H1 (cell line): ENCODE measurements around the gene F8. TPM values are rescaled to one million over a fixed set of nuclear protein-coding genes. Genes with fewer than 3 reads are reported as not detected.

Source experiments
- CTCF ChIA-PET: fragments of 300-600 bp; sonication (Branson Sonifier 250); formaldehyde crosslinking; loops from one replicate; lab custom pipeline; 2021; ENCODE audit not compliant: partially characterized antibody; lab: Charles Lee
- POLR2A ChIA-PET: fragments of 300-600 bp; sonication (Branson Sonifier 250); formaldehyde crosslinking; loops from one replicate; lab custom pipeline; 2021; ENCODE audit warnings: inconsistent platforms; ENCODE audit not compliant: partially characterized antibody; lab: Charles Lee
- DNase-seq, 2 experiments: peaks; one replicate each; pipeline versions ENCODE4 v3.0.0 to v3.0.0-alpha.2; 2010 to 2022; ENCODE audit warnings: low spot score in 2 of 2, low read depth in 1 of 2, mixed read lengths in 1 of 2
- FAIRE-seq: peaks from 2 replicates; lab custom pipeline; 2011; peaks lifted over from hg19 to GRCh38; lab: Jason Lieb, UNC
- H2AFZ ChIP-seq: 2 replicates; pipeline ENCODE4 v1.8.1; 2012; ENCODE audit warnings: low read length, inconsistent platforms
- H2AK5ac ChIP-seq: 2 replicates; pipeline ENCODE4 v1.6.1; 2013; ENCODE audit warnings: low read depth, low read length
- H2BK120ac ChIP-seq: replicated peaks from 2 replicates; pipeline ENCODE3; 2013; ENCODE audit warnings: low read depth, low read length, inconsistent platforms
- H2BK12ac ChIP-seq: 2 replicates; pipeline ENCODE4 v1.6.1; 2013; ENCODE audit warnings: low read depth, low read length
- H2BK15ac ChIP-seq: 2 replicates; pipeline ENCODE4 v1.6.1; 2013; ENCODE audit warnings: low read length
- H2BK20ac ChIP-seq: 2 replicates; pipeline ENCODE4 v1.6.1; 2013; ENCODE audit warnings: low read length
- H2BK5ac ChIP-seq: 2 replicates; pipeline ENCODE4 v1.6.1; 2013; ENCODE audit warnings: low read depth, low read length
- H3K14ac ChIP-seq: 2 replicates; pipeline ENCODE4 v1.6.1; 2013; ENCODE audit warnings: inconsistent platforms; ENCODE audit not compliant: insufficient read length
- H3K18ac ChIP-seq: 2 replicates; pipeline ENCODE4 v1.6.1; 2013; ENCODE audit warnings: low read length; ENCODE audit errors: extremely low read depth
- H3K23ac ChIP-seq: 2 replicates; pipeline ENCODE4 v1.6.1; 2013; ENCODE audit warnings: inconsistent platforms; ENCODE audit not compliant: insufficient read length
- H3K23me2 ChIP-seq: 2 replicates; pipeline ENCODE4 v1.6.1; 2013; ENCODE audit warnings: low read depth, low read length
- H3K27ac ChIP-seq: 2 replicates; pipeline ENCODE4 v1.6.1; 2011; ENCODE audit warnings: low read depth, low read length, inconsistent platforms
- H3K27me3 ChIP-seq, 4 experiments: replicated peaks in 1 of 4; 1 replicate in 1 of 4; 2 replicates in 3 of 4; pipeline versions ENCODE4 v1.6.1 to v1.8.1; 2011 to 2013; ENCODE audit warnings: low read length in 3 of 4, mild to moderate bottlenecking in 3 of 4, inconsistent platforms in 2 of 4, mixed read lengths in 2 of 4, moderate library complexity in 1 of 4; ENCODE audit not compliant: control insufficient read depth in 3 of 4, insufficient read depth in 3 of 4; ENCODE audit errors: extremely low read depth in 1 of 4
- H3K36me3 ChIP-seq, 4 experiments: 2 replicates each; pipeline versions ENCODE4 v1.6.1 to v1.8.1; 2011 to 2013; ENCODE audit warnings: mild to moderate bottlenecking in 4 of 4, low read length in 3 of 4, moderate library complexity in 2 of 4, control low read depth in 1 of 4, inconsistent platforms in 1 of 4; ENCODE audit not compliant: insufficient read depth in 4 of 4, control insufficient read depth in 2 of 4
- H3K4ac ChIP-seq: replicated peaks from 2 replicates; pipeline ENCODE3; 2013; ENCODE audit warnings: low read length, low read depth, mixed read lengths, inconsistent platforms; ENCODE audit not compliant: insufficient read length
- H3K4me1 ChIP-seq, 4 experiments: replicated peaks in 1 of 4; 1 replicate in 1 of 4; 2 replicates in 3 of 4; pipeline versions ENCODE4 v1.6.1 to v1.8.1; 2011 to 2013; ENCODE audit warnings: low read length in 3 of 4, inconsistent platforms in 2 of 4, mixed read lengths in 1 of 4; ENCODE audit not compliant: insufficient read depth in 4 of 4, control insufficient read depth in 3 of 4
- H3K4me2 ChIP-seq, 2 experiments: 2 replicates each; pipeline versions ENCODE4 v1.6.1 to v1.8.1; 2011 to 2013; ENCODE audit warnings: low read depth in 2 of 2, low read length in 2 of 2, control low read depth in 1 of 2, inconsistent platforms in 1 of 2, mild to moderate bottlenecking in 1 of 2; ENCODE audit not compliant: insufficient read depth in 1 of 2
- H3K4me3 ChIP-seq, 4 experiments: fragments of 200-600, 300-600 bp in 1 of 4; sonication (generic), shearing (Covaris generic), sonication (Bioruptor Twin) in 1 of 4; 2 replicates each; pipeline versions ENCODE4 v1.5.1 to v1.8.1; 2011 to 2016; ENCODE audit warnings: low read length in 4 of 4, low read depth in 3 of 4, control low read depth in 2 of 4, inconsistent platforms in 2 of 4, mild to moderate bottlenecking in 2 of 4, mixed read lengths in 1 of 4, moderate library complexity in 1 of 4; ENCODE audit not compliant: insufficient read depth in 2 of 4; ENCODE audit errors: extremely low read depth in 1 of 4
- H3K56ac ChIP-seq: replicated peaks from 2 replicates; pipeline ENCODE3; 2013; ENCODE audit warnings: low read depth, mild to moderate bottlenecking, mixed read lengths, low read length, inconsistent platforms; ENCODE audit not compliant: insufficient read length
- H3K79me1 ChIP-seq: 2 replicates; pipeline ENCODE4 v1.6.1; 2013; ENCODE audit warnings: low read depth, low read length, control low read depth
- H3K79me2 ChIP-seq, 2 experiments: 2 replicates each; pipeline versions ENCODE4 v1.6.1 to v1.8.1; 2012 to 2013; ENCODE audit warnings: low read length in 2 of 2, mild to moderate bottlenecking in 2 of 2, inconsistent platforms in 1 of 2; ENCODE audit not compliant: insufficient read depth in 2 of 2, control insufficient read depth in 1 of 2
- H3K9ac ChIP-seq, 4 experiments: replicated peaks in 1 of 4; 1 replicate in 1 of 4; 2 replicates in 3 of 4; pipeline versions ENCODE4 v1.6.1 to v1.8.1; 2011 to 2013; ENCODE audit warnings: low read depth in 3 of 4, low read length in 3 of 4, control low read depth in 2 of 4, mild to moderate bottlenecking in 2 of 4, moderate library complexity in 2 of 4, inconsistent platforms in 1 of 4; ENCODE audit errors: extremely low read depth in 1 of 4
- H3K9me3 ChIP-seq, 2 experiments: 2 replicates each; pipeline versions ENCODE4 v1.6.1 to v1.8.1; 2012 to 2013; ENCODE audit warnings: mild to moderate bottlenecking in 2 of 2, moderate library complexity in 2 of 2, control low read depth in 1 of 2, inconsistent platforms in 1 of 2, low read depth in 1 of 2, low read length in 1 of 2, mixed read lengths in 1 of 2; ENCODE audit not compliant: insufficient read depth in 2 of 2
- H4K20me1 ChIP-seq, 2 experiments: replicated peaks in 1 of 2; 2 replicates each; pipeline versions ENCODE3 to v1.8.1; 2011 to 2013; ENCODE audit warnings: inconsistent platforms in 2 of 2, low read length in 2 of 2, mild to moderate bottlenecking in 1 of 2; ENCODE audit not compliant: insufficient read depth in 2 of 2, control insufficient read depth in 1 of 2
- H4K5ac ChIP-seq: 2 replicates; pipeline ENCODE4 v1.6.1; 2013; ENCODE audit warnings: low read length, low read depth, mixed read lengths, inconsistent platforms; ENCODE audit not compliant: insufficient read length
- H4K8ac ChIP-seq: 2 replicates; pipeline ENCODE4 v1.8.0; 2013; ENCODE audit warnings: mild to moderate bottlenecking, moderate library complexity, low read length, inconsistent platforms; ENCODE audit not compliant: insufficient read depth; ENCODE audit errors: extremely low read depth
- H4K91ac ChIP-seq: replicated peaks from 2 replicates; pipeline ENCODE3; 2013; ENCODE audit warnings: low read length, mixed read lengths, inconsistent platforms; ENCODE audit not compliant: insufficient read length
- BACH1 ChIP-seq: IDR thresholded peaks from 2 replicates; pipeline ENCODE4 v1.6.1; 2012; ENCODE audit warnings: low read length, improper control_type of control experiment
- CTBP2 ChIP-seq: IDR thresholded peaks from 2 replicates; pipeline ENCODE4 v1.7.0; 2011; ENCODE audit warnings: borderline replicate concordance, mild to moderate bottlenecking, moderate library complexity, mixed read lengths, low read length; ENCODE audit not compliant: insufficient read depth, insufficient read length
- EGR1 ChIP-seq: IDR thresholded peaks from 2 replicates; pipeline ENCODE4 v1.6.1; 2011; ENCODE audit warnings: low read depth, low read length, borderline replicate concordance
- EP300 ChIP-seq, 2 experiments: IDR thresholded peaks; 1 replicate in 1 of 2; 2 replicates in 1 of 2; pipeline ENCODE4 v1.6.1; 2011 to 2012; ENCODE audit warnings: low read depth in 2 of 2, low read length in 2 of 2, mild to moderate bottlenecking in 2 of 2, borderline replicate concordance in 1 of 2, inconsistent platforms in 1 of 2, moderate library complexity in 1 of 2
- JUN ChIP-seq: IDR thresholded peaks from 2 replicates; pipeline ENCODE4 v1.6.1; 2011; ENCODE audit warnings: low read depth, mild to moderate bottlenecking, improper control_type of control experiment, low read length
- KDM1A ChIP-seq: fragments of 200-600, 300-600 bp; sonication (generic); IDR thresholded peaks from 2 replicates; pipeline ENCODE4 v1.7.1; 2016; ENCODE audit warnings: mild to moderate bottlenecking, low read length, borderline replicate concordance
- KDM5A ChIP-seq: fragments of 200-600 bp; IDR thresholded peaks from 2 replicates; pipeline ENCODE4 v1.7.1; 2012; ENCODE audit warnings: mild to moderate bottlenecking, low read length, inconsistent platforms, mixed read lengths
- SP2 ChIP-seq: IDR thresholded peaks from 2 replicates; pipeline ENCODE4 v1.6.1; 2012; ENCODE audit warnings: mild to moderate bottlenecking, low read length, inconsistent platforms
- SP4 ChIP-seq: IDR thresholded peaks from 2 replicates; pipeline ENCODE4 v1.6.1; 2012; ENCODE audit warnings: low read length, inconsistent platforms
- WGBS, 2 experiments: shearing (Covaris generic) in 1 of 2; methylation state at CpG; one replicate each; pipeline versions ENCODE4 v1.1.6 to v1.1.7; 2013 to 2015; ENCODE audit warnings: low lambda C conversion rate in 2 of 2, mixed read lengths in 2 of 2, inconsistent platforms in 1 of 2, low coverage in 1 of 2, missing lambda C conversion rate in 1 of 2; ENCODE audit not compliant: insufficient replicate concordance in 2 of 2, insufficient coverage in 1 of 2, insufficient read length in 1 of 2; ENCODE audit errors: extremely low coverage in 1 of 2, missing lambda C conversion rate in 1 of 2; 5-methylcytosine and 5-hydroxymethylcytosine counted together
- polyA plus RNA-seq, 7 experiments: library from polyadenylated mRNA; depleted of rRNA in 3 of 7; stranded (reverse) in 5 of 7; unstranded in 2 of 7; fragments of >200 nt in 5 of 7; fragments of 200-250 nt in 2 of 7; gene quantifications; 1 replicate in 5 of 7; 2 replicates in 1 of 7; 4 replicates in 1 of 7; pipeline versions ENCODE4 v1.2.1 to v1.2.3, GENCODE V29; 2011 to 2013; ENCODE audit warnings: missing spikeins in 2 of 7, mixed read lengths in 2 of 7
- total RNA-seq: library from RNA; stranded (reverse); fragmentation: NEBNext Ultra II Directional; extraction: Animal tissue kit (Norgen Biotek cat#: 25700); gene quantifications from 2 replicates; pipeline ENCODE4 v1.2.1, GENCODE V29; 2021

F8 gene
- total and polyA plus RNA-seq, 2 of the 8 experiments (the other 6 are each of a cell fraction or from before 2014, with no cell fraction given) = 1.1 to 2.6 TPM

- Histone ChIP-seq H2BK5ac (no peak overlapping the region), H3K14ac (no peak overlapping the region), H4K8ac (no peak overlapping the region), H2BK20ac (no peak overlapping the region), H3K4ac (no peak overlapping the region), H2AFZ (no peak overlapping the region), H3K27ac (no peak overlapping the region), H3K9ac (no peak overlapping the region), H3K79me2 (peaks cover 0 to 20% of the 10 kb centered on the region in 2 experiments; a peak in 2 of 4 replicates), H4K5ac (no peak overlapping the region), H3K79me1 (no peaks in the 10 kb centered on the region), H3K9me3 (no peaks in the 10 kb centered on the region), H3K36me3 (no peaks in the 10 kb centered on the region), H3K4me2 (no peak overlapping the region), H2AK5ac (no peak overlapping the region), H2BK12ac (no peak overlapping the region), H3K18ac (no peak overlapping the region), H4K91ac (no peak overlapping the region), H3K23ac (no peak overlapping the region), H3K56ac (no peak overlapping the region), H4K20me1 (no peaks in the 10 kb centered on the region), H3K27me3 (no peaks in the 10 kb centered on the region), H2BK15ac (no peak overlapping the region), H3K23me2 (peaks cover 3% of the 10 kb centered on the region; the same call in 1 of the 2 replicates), H3K4me3 (no peak overlapping the region), H2BK120ac (no peak overlapping the region), H3K4me1 (peaks cover 0 to 3% (median under 1%) of the 10 kb centered on the region in 4 experiments; a peak in 2 of 7 replicates)
- POLR2A ChIA-PET = no interaction called here
- TF ChIP-seq KDM5A (no peak), BACH1 (no peak), KDM1A (no peak), SP2 (no peak), SP4 (no peak), JUN (no peak), EGR1 (no peak), EP300 (IDR thresholded peaks at IDR 0.05; ENCODE audit: borderline replicate concordance in 1 of 2, low read depth in 2 of 2, low read length in 2 of 2) (no peak), CTBP2 (no peak)
- DNase-seq (no peak), FAIRE-seq (no peak)
- WGBS, 2 experiments = 86% methylated on average over 6 of the region's 6 CpGs; no CpG with 5 or more reads in 1 of the 2 experiments
- CTCF ChIA-PET = no interaction called here
Observed at GRCh38 chrX:155023907-155024833, 1.6 kb upstream of the F8 start.
